MG63 (cell line): ENCODE measurements around the gene ERBB4. TPM values are rescaled to one million over a fixed set of nuclear protein-coding genes. Genes with fewer than 3 reads are reported as not detected.
A peak's percentile ranks its signal among the peaks of the same experiment; 100 is the strongest.

Experiments used
- DNase-seq: peaks from one replicate; pipeline ENCODE4 v3.0.0-alpha.2; 2020
- H3K27me3 ChIP-seq: fragments of 250-450 bp; sonication (Bioruptor Pico); 2 replicates; pipeline ENCODE4 v1.5.1; 2020; ENCODE audit warnings: mild to moderate bottlenecking, moderate library complexity
- H3K36me3 ChIP-seq: fragments of 250-450 bp; sonication (Bioruptor Pico); 2 replicates; pipeline ENCODE4 v1.5.1; 2020; ENCODE audit warnings: mild to moderate bottlenecking, moderate library complexity
- H3K4me3 ChIP-seq: fragments of 250-450 bp; sonication (Bioruptor Pico); 2 replicates; pipeline ENCODE4 v1.5.1; 2020; ENCODE audit warnings: mild to moderate bottlenecking, moderate library complexity
- H3K9me3 ChIP-seq: fragments of 250-450 bp; sonication (Bioruptor Pico); 2 replicates; pipeline ENCODE4 v1.5.1; 2020; ENCODE audit warnings: mild to moderate bottlenecking, moderate library complexity
- total RNA-seq: library from RNA; depleted of rRNA; stranded (reverse); fragments of >200 nt; shearing (Covaris generic); gene quantifications from 2 replicates; pipeline ENCODE4 v1.2.3, GENCODE V29; 2014; ENCODE audit warnings: low replicate concordance

ERBB4 gene
- total RNA-seq, 1 experiment from 2014 or later: 0.07 TPM

DNA sequence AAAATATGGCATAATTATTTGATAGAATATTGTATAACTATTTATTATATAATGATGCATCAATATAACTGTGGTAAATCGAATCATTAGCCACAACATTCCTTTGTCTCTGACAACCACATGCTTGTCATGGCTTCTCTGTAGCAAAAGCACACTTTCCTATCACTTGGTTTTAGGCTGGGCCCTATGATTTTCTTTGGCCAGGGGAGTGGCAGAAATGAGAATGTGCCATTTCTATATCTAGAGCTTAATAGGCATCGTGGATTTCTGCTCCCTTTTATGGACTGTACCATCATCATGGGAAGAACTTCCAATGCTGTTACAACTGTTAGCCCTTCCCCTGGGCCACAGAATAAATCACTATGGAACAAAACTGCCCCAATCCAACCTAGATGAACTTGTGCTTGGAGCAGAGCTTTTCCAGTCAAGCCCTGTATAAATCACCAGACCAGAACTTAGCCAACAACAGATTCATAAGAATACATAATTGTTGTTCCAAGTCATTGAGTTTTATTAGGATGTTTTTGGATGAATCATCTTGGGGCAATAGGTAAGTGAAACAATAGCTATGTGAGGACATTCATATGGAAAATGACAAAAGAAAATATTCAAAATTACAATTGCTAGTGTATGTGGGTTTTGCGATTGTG lies 715.8 kb downstream of the ERBB4 start:
- Histone ChIP-seq H3K9me3 (no peaks in the 10 kb centered on the region), H3K27me3 (no peaks in the 10 kb centered on the region), H3K4me3 (no peak overlapping the region), H3K36me3 (no peaks in the 10 kb centered on the region)
- no peak for DNase-seq

DNA sequence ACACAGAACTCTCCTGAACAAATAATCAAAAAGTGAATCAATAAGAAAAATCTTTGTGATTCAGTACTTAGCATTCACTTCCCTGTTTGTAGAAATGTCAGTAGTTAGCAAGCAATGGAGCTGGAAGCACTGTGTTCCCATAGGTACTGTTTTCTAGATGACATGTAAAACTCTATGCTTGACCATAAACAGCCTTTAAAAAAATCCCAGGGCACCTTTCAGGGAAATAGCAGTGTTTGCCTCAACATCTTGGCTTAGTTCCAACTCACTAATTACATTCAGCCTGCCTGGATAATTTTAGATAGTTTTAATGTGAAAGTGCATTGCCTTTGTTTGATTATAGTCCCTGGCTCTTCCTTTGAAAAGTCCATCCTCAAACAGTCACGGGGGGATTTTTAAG lies 721.8 kb downstream of the ERBB4 start:
- Histone ChIP-seq H3K27me3 (no peaks in the 10 kb centered on the region), H3K4me3 (no peak overlapping the region), H3K36me3 (no peaks in the 10 kb centered on the region), H3K9me3 (no peaks in the 10 kb centered on the region)
- no peak for DNase-seq

GRCh38 chr2:211812587-211812986 lies 726.0 kb downstream of the ERBB4 start:
- Histone ChIP-seq H3K9me3 (no peaks in the 10 kb centered on the region), H3K36me3 (no peaks in the 10 kb centered on the region), H3K4me3 (no peak overlapping the region), H3K27me3 (no peaks in the 10 kb centered on the region)
- DNase-seq: no peak

- DNase-seq: no peak
- Histone ChIP-seq H3K4me3 (no peak overlapping the region), H3K27me3 (no peaks in the 10 kb centered on the region), H3K9me3 (no peaks in the 10 kb centered on the region), H3K36me3 (no peaks in the 10 kb centered on the region)
Measured at GRCh38 chr2:211802666-211803065, 735.9 kb downstream of the ERBB4 start.

DNA sequence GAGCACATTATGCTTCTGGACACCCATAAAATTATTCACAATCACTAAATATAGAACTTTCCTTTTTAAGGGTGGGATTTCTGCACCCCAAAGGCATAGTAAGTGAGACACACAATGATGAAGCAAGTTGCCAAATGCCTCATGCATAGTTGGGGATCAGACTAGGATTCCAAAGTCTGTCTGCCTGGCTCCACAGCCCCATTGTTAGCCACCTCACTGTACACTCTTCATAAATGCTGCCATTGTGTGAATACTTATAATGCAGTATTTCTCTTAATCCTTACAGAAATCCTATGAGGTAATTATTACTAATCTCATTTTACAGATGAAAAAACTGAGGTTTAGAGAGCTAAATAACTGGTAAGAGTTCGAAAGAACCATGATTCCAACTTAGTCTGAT lies 738.6 kb downstream of the ERBB4 start:
- Histone ChIP-seq H3K4me3 (no peak overlapping the region), H3K9me3 (no peaks in the 10 kb centered on the region), H3K36me3 (no peaks in the 10 kb centered on the region), H3K27me3 (no peaks in the 10 kb centered on the region)
- DNase-seq: no peak

GRCh38 chr2:211798868-211799267 lies 739.7 kb downstream of the ERBB4 start:
- DNase-seq: no peak
- Histone ChIP-seq H3K9me3 (no peaks in the 10 kb centered on the region), H3K27me3 (no peaks in the 10 kb centered on the region), H3K4me3 (no peak overlapping the region), H3K36me3 (no peaks in the 10 kb centered on the region)

- H3K4me3 ChIP-seq: no peak overlapping the region
- no peaks in the 10 kb centered on the region for H3K36me3 ChIP-seq
- no peaks in the 10 kb centered on the region for H3K27me3 ChIP-seq
- DNase-seq: no peak
- H3K9me3 ChIP-seq: no peaks in the 10 kb centered on the region
Measured at GRCh38 chr2:211793690-211794089, 744.9 kb downstream of the ERBB4 start.

DNA sequence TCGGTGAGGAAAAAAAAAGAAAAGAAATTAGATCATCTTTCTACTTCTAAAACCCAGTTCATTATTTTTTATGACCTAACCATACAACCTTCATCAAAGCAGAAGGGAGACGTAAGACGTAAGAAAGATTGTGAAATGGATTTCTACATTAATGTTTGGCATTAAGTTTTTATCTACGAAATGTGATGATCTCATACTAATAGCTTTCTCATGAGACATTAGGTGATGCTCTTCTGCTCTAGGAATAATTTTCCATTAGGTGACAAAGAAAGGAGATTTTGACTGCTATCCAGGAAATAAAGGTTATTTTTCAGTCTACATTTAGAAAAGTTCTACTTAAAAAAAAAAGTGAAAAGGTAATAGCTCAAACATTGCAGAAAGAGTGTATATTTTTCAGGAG lies 748.6 kb downstream of the ERBB4 start:
- DNase-seq: no peak
- no peak overlapping the region for H3K4me3 ChIP-seq
- no peaks in the 10 kb centered on the region for H3K9me3 ChIP-seq
- H3K36me3 ChIP-seq: no peaks in the 10 kb centered on the region
- no peaks in the 10 kb centered on the region for H3K27me3 ChIP-seq

- no peak for DNase-seq
- no peaks in the 10 kb centered on the region for H3K36me3 ChIP-seq
- H3K9me3 ChIP-seq: no peaks in the 10 kb centered on the region
- H3K27me3 ChIP-seq: no peaks in the 10 kb centered on the region
- H3K4me3 ChIP-seq: no peak overlapping the region
Measured at GRCh38 chr2:211766689-211767088, 771.9 kb downstream of the ERBB4 start.

DNA sequence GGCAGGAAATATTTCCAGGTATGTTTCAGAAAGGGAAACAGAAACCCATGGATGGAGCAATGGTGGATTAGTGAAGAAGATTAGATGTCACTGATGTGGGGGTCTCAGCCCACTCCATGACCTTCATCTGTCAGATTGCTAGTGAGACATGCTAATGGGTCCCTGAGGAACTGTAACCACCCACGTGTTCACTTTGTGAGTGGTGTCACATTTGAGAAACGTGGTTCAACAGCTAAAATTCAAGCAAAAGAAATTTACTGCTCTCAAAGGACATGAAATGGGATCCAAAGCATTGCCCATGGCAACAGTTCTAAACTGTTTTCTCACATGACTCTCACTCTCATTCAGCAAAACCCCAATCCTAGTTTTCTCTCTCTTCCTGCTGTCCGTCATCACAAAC lies 776.1 kb downstream of the ERBB4 start:
- H3K9me3 ChIP-seq: no peaks in the 10 kb centered on the region
- no peak overlapping the region for H3K4me3 ChIP-seq
- no peaks in the 10 kb centered on the region for H3K36me3 ChIP-seq
- H3K27me3 ChIP-seq: no peaks in the 10 kb centered on the region
- DNase-seq: no peak

DNA sequence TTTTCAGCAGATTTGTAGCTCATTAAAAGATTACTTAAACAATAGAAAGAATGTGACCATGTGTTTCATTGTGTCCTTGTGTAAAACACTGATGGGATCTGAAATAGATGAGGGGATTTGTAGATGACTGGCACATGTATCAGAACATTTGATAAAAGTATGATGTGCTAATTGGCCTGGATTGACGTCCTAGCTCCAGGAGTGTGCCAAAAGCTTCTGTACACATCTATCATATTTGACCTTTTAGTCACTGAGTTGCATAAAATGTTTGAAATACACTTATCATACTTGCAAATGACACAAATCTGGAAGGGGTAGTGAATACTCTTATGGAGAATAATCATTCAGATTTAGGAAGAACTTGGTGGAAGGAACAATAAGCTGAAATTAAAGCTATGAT lies 778.5 kb downstream of the ERBB4 start:
- Histone ChIP-seq H3K36me3 (no peaks in the 10 kb centered on the region), H3K4me3 (no peak overlapping the region), H3K27me3 (no peaks in the 10 kb centered on the region), H3K9me3 (no peaks in the 10 kb centered on the region)
- no peak for DNase-seq

DNA sequence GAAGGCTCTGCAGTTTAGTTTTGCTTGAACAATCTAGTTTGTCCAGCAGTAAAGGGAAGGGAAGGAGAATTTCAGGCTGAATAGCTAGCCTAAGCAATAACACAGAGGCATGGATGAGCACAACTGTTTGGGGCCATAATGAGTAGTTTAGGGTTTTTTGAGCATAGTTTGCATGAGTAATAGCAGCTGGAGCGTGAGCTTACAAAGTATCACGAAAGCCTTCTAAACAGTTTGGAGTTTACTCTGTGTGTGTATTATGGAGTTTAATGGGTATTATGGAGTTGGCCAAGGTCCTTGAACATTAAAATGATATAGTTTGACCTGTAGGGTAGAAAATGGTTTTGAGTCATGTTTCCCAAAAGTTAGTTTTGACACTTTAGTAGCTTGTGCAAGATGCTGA lies 782.3 kb downstream of the ERBB4 start:
- no peak overlapping the region for H3K4me3 ChIP-seq
- no peaks in the 10 kb centered on the region for H3K27me3 ChIP-seq
- no peaks in the 10 kb centered on the region for H3K36me3 ChIP-seq
- peak; percentile 20 for DNase-seq
- no peaks in the 10 kb centered on the region for H3K9me3 ChIP-seq

DNA sequence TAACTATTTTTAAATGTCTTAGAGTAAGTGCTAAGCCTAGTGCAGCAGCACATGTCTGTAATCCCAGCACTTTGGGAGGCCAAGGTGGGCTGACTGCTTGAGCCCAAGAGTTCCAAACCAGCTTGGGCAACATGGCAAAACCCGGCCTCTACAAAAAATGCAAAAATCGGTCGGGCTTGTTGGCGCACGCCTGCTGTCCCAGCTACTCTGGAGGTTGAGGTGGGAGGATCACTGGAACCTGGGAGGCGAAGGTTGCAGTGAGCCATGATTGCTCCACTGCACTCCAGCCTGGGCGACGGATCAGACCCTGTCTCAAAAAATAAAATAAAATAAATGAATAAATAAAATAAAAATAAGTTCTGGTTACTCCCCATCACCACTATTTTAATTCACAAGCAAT lies 783.4 kb downstream of the ERBB4 start:
- Histone ChIP-seq H3K9me3 (no peaks in the 10 kb centered on the region), H3K4me3 (no peak overlapping the region), H3K27me3 (no peaks in the 10 kb centered on the region), H3K36me3 (no peaks in the 10 kb centered on the region)
- DNase-seq: no peak

DNA sequence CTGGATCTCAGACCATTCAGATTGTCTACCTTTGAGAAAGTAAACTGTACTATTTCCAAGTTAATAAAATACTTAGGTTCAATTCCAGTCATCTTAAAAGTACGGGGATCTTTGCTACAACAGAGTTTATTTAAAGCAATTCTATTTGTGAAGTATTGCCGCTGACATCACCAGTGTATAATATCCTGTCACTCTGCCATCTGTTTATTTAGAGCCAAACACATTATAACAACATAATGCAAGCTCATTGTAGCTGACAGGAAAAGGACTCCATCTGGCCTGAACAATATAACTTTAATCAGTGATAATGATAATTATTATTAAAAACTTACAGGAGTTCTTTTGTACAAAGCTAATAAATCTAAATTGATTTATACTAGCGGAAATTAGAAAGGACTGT lies 786.8 kb downstream of the ERBB4 start:
- no peak for DNase-seq

GRCh38 chr2:211748339-211748738 lies 790.3 kb downstream of the ERBB4 start:
- no peaks in the 10 kb centered on the region for H3K9me3 ChIP-seq
- H3K36me3 ChIP-seq: no peaks in the 10 kb centered on the region
- H3K27me3 ChIP-seq: no peaks in the 10 kb centered on the region
- no peak for DNase-seq
- H3K4me3 ChIP-seq: no peak overlapping the region

More for the DNA sequence above, 786.8 kb downstream of the ERBB4 start:
- Histone ChIP-seq H3K27me3 (no peaks in the 10 kb centered on the region), H3K36me3 (no peaks in the 10 kb centered on the region), H3K9me3 (no peaks in the 10 kb centered on the region), H3K4me3 (no peak overlapping the region)

- DNase-seq: peak; percentile 51
- Histone ChIP-seq H3K27me3 (no peaks in the 10 kb centered on the region), H3K36me3 (no peaks in the 10 kb centered on the region), H3K4me3 (no peak overlapping the region), H3K9me3 (no peaks in the 10 kb centered on the region)
Measured at GRCh38 chr2:211745295-211746097, 793.1 kb downstream of the ERBB4 start.

- DNase-seq: no peak
- Histone ChIP-seq H3K9me3 (no peaks in the 10 kb centered on the region), H3K4me3 (no peak overlapping the region), H3K27me3 (no peaks in the 10 kb centered on the region), H3K36me3 (no peaks in the 10 kb centered on the region)
Measured at GRCh38 chr2:211744379-211744778, 794.2 kb downstream of the ERBB4 start.

DNA sequence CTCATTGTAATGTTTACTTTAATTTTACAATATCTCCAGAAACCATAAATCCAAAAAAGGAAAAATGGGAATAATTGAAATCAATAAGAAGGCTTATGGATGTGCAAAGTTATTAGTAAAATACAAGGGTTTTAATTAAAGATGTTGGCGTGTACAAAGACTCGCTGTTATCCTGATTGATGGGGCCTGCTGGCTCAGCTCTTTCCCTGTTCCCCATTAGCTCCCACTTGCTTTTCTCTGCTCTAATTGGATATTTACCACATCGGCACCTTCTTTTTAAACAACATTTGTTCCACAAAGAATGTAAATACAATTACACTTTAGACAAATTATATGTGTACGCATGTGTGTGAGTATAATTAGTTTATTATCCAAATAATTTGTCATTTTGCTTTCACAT lies 796.6 kb downstream of the ERBB4 start:
- Histone ChIP-seq H3K9me3 (no peaks in the 10 kb centered on the region), H3K4me3 (no peak overlapping the region), H3K36me3 (no peaks in the 10 kb centered on the region), H3K27me3 (no peaks in the 10 kb centered on the region)
- DNase-seq: no peak
